Activated CD4-positive, alpha-beta memory T cell treated with anti-CD3 and anti-CD28 coated beads for 36 hours (primary cell): Measurements from ENCODE around the gene SRMS. TPM values are rescaled to one million over a fixed set of nuclear protein-coding genes. Genes with fewer than 3 reads are reported as not detected.

Source experiments
- CTCF ChIA-PET: fragments of 350-600 bp; sonication (Branson Sonifier 250); formaldehyde crosslinking; loops from one replicate; lab custom pipeline; 2021; ENCODE audit warnings: antibody characterized with exemption, inconsistent platforms; lab: Charles Lee
- POLR2A ChIA-PET: fragments of 350-600 bp; sonication (Branson Sonifier 250); formaldehyde crosslinking; loops from one replicate; lab custom pipeline; 2021; ENCODE audit warnings: antibody characterized with exemption; lab: Charles Lee
- DNase-seq: peaks from one replicate; pipeline ENCODE4 v3.0.0-alpha.2; 2020
- H3K27ac Mint-ChIP-seq: one replicate; pipeline ENCODE4 v1.8.0; 2021; ENCODE audit warnings: mixed read lengths
- H3K27me3 Mint-ChIP-seq: one replicate; pipeline ENCODE4 v1.8.0; 2021; ENCODE audit warnings: mixed read lengths
- H3K36me3 Mint-ChIP-seq: one replicate; pipeline ENCODE4 v1.8.0; 2021; ENCODE audit warnings: mixed read lengths
- H3K4me1 Mint-ChIP-seq: one replicate; pipeline ENCODE4 v1.8.0; 2021; ENCODE audit warnings: low read depth, mixed read lengths
- H3K4me3 Mint-ChIP-seq: one replicate; pipeline ENCODE4 v1.8.0; 2021; ENCODE audit warnings: mild to moderate bottlenecking, mixed read lengths
- H3K9me3 Mint-ChIP-seq: one replicate; pipeline ENCODE4 v1.8.0; 2021; ENCODE audit warnings: mixed read lengths
- intact Hi-C: fragments of 100-400 bp; cut with micrococcal nuclease; formaldehyde crosslinking; loops from one replicate; pipeline ENCODE4 v1.15.1; 2023
- total RNA-seq, 2 experiments: library from RNA; stranded (reverse); gene quantifications; one replicate each; pipeline ENCODE4 v1.2.3, GENCODE V29; 2021

The SRMS gene
- total RNA-seq, 2 experiments from 2014 or later: not detected

DNA sequence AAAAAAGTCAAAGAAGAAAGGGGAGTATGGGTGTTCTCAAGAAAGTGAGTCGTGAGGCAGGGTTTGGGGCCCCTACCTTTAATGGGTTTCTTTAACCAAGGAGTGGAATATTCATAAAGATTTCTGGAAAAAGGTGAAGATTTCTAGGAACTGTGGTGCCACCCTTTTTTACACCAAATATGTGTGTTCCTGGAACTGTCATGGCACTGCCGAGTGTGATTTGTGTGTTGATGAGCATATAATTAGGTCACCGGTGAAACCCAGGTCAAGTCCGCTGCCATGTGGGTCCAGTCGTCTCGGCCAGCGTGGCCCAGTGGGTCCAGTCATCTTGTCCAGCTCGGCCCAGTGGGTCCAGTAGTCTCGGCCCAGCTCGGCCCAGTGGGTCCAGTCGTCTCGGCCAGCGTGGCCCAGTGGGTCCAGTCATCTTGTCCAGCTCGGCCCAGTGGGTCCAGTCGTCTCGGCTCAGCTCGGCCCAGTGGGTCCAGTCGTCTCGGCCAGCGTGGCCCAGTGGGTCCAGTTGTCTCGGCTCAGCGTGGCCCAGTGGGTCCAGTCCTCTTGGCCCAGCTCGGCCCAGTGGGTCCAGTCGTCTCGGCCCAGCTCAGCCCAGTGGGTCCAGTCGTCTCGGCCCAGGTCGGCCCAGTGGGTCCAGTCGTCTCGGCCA is 40.3 kb downstream of the SRMS start:
- ChIA-PET CTCF (interaction anchor here (0.6 to 2.0 kb wide), 2 partner anchors 11 to 20 kb away, joined by 3 to 6 read pairs; no protein-coding TSS in a partner anchor), POLR2A (no interaction called here)
- intact Hi-C loops: no loop called here
- no peak overlapping the region for H3K4me3 Mint-ChIP-seq
- peaks cover 5% of the 10 kb centered on the region for H3K36me3 Mint-ChIP-seq
- peaks cover 43% of the 10 kb centered on the region for H3K27me3 Mint-ChIP-seq
- peaks cover 4% of the 10 kb centered on the region for H3K4me1 Mint-ChIP-seq
- peaks cover 17% of the 10 kb centered on the region for H3K9me3 Mint-ChIP-seq
- H3K27ac Mint-ChIP-seq: no peak overlapping the region
- no peak for DNase-seq

DNA sequence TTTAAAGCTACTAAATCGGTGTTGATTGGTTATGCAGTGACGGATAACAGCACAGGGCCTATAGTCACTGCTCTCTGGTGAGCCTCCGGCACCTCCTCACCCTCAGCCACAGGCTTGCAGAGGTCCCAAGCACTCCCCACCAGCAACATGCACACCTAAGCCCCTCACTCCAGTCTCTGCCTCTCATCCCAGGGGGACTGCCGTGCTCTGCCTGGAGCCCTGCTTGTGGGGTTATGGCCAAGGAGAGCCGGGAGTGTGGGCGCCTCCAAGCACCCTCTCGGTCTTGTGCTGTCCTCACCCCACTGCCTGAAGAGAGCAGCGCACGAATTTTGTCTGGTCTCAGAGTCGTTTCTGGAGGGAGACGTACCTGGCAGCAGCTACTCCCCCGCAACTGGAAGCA is 41.8 kb downstream of the SRMS start:
- intact Hi-C loops: no loop called here
- ChIA-PET CTCF (interaction anchor here (2.0 kb wide), 1 partner anchor 9 kb away, joined by 6 read pairs; no protein-coding TSS in a partner anchor), POLR2A (no interaction called here)
- H3K4me1 Mint-ChIP-seq: peaks cover 4% of the 10 kb centered on the region
- peaks cover 5% of the 10 kb centered on the region for H3K36me3 Mint-ChIP-seq
- DNase-seq: no peak
- peaks cover 17% of the 10 kb centered on the region for H3K9me3 Mint-ChIP-seq
- H3K4me3 Mint-ChIP-seq: no peak overlapping the region
- peaks cover 41% of the 10 kb centered on the region for H3K27me3 Mint-ChIP-seq
- H3K27ac Mint-ChIP-seq: no peak overlapping the region

DNA sequence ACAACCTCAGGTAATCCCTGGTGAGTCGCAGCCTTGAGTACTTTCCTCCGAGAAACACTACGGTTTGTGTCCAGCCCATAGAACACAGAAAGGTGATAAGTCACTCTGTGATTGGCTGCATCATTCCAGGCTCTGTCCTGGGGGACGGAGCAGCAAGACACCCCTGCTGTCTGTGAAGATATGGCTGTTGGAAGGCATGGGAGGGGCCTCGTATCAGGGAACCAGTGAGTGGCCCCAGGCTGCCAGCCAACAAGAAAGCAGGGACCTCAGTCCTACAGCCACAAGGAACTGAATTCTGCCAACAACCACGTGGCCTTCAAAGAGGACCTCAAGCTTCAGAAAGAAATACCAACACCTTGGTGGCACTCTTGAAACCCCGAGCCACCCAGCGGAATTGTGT is 42.3 kb downstream of the SRMS start:
- intact Hi-C loops: no loop called here
- Mint-ChIP-seq H3K27ac (no peak overlapping the region), H3K4me1 (peaks cover 4% of the 10 kb centered on the region), H3K36me3 (peaks cover 5% of the 10 kb centered on the region), H3K27me3 (peaks cover 38% of the 10 kb centered on the region), H3K9me3 (peaks cover 17% of the 10 kb centered on the region), H3K4me3 (no peak overlapping the region)
- ChIA-PET CTCF (interaction anchor here (2.0 kb wide), 1 partner anchor 9 kb away, joined by 6 read pairs; no protein-coding TSS in a partner anchor), POLR2A (no interaction called here)
- no peak for DNase-seq

DNA sequence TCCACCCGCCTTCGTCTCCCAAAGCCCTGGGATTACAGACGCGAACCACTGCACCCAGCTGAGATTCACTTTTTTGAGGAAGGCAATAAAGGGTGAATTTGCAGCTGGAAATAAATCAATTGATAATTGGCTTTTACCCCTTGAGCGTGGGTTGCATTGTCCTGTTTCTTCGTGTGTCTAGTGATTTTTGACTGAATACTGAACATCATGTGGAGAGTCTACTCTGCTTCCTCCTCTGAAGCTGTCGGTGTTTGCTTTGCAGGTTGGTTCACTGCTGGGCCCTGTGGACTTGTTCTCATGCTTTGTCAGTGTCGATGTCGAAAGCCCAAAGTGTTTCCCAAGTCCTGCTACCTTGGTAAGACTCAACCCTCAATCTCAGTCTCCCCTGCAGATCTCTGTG is 42.9 kb downstream of the SRMS start:
- DNase-seq: no peak
- Mint-ChIP-seq H3K4me3 (no peak overlapping the region), H3K27me3 (peaks cover 37% of the 10 kb centered on the region), H3K36me3 (peaks cover 5% of the 10 kb centered on the region), H3K9me3 (peaks cover 17% of the 10 kb centered on the region), H3K4me1 (peaks cover 4% of the 10 kb centered on the region), H3K27ac (no peak overlapping the region)
- intact Hi-C loops: no loop called here
- ChIA-PET CTCF (no interaction called here), POLR2A (no interaction called here)

DNA sequence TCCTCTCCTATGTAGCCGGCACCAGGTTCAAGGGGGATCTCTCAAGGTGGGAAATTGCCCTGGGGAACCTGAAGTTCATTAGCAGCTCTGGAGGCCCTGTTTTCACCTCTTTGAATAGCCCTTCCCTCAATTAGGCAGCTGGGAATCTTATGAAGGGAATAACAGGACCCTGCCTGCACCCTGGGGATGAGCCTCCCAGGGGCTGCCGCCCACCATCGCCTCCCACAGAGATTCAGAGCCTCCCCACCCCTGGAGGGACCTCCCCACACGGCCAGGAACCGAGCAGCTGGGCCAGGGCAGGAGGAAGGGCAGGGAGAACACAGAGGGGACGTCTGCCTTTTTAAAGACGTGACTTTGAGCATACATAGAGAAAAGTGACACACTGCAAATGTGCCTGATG is 44.0 kb downstream of the SRMS start:
- Mint-ChIP-seq H3K36me3 (peaks cover 5% of the 10 kb centered on the region), H3K27ac (no peak overlapping the region), H3K4me3 (no peak overlapping the region), H3K9me3 (peaks cover 17% of the 10 kb centered on the region), H3K4me1 (peaks cover 4% of the 10 kb centered on the region), H3K27me3 (peaks cover 31% of the 10 kb centered on the region)
- intact Hi-C loops: no loop called here
- DNase-seq: no peak
- CTCF ChIA-PET: interaction anchor here (1.6 kb wide), 1 partner anchor 17 kb away, joined by 4 read pairs; the partner anchor contains the start of gene PPDPF
- POLR2A ChIA-PET: no interaction called here

DNA sequence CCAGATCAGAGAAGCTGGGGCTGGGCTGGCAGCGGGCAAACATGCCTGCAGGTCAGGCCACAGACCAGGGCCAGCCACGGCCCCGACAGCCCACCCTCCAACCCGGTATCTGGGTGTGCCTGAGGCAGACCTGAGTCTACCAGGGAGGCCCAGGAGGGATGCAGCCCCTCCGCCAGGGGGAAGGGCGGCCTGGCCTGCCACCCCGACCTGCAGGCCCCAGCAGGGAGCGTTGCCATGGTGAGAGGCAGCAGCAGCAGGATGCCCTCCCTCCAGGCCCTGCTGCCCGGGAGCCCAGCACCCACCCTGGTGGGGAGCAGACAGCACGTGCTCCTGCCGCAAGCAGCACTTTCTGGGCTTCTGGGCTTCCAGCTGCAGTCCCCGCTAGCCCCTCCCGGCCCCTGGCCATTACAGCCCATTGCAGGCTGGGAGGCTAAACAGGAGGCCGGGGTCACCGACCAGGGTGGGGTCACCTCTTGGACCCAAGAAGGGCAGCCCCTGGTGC is 44.8 kb downstream of the SRMS start:
- no peak overlapping the region for H3K27ac Mint-ChIP-seq
- ChIA-PET POLR2A (no interaction called here), CTCF (interaction anchor here (1.6 kb wide), 1 partner anchor 18 kb away, joined by 4 read pairs; the partner anchor contains the start of gene PPDPF)
- H3K4me3 Mint-ChIP-seq: no peak overlapping the region
- no peak for DNase-seq
- peaks cover 5% of the 10 kb centered on the region for H3K36me3 Mint-ChIP-seq
- peaks cover under 1% of the 10 kb centered on the region for H3K4me1 Mint-ChIP-seq
- intact Hi-C loops: no loop called here
- H3K27me3 Mint-ChIP-seq: peaks cover 27% of the 10 kb centered on the region
- H3K9me3 Mint-ChIP-seq: peaks cover 17% of the 10 kb centered on the region

DNA sequence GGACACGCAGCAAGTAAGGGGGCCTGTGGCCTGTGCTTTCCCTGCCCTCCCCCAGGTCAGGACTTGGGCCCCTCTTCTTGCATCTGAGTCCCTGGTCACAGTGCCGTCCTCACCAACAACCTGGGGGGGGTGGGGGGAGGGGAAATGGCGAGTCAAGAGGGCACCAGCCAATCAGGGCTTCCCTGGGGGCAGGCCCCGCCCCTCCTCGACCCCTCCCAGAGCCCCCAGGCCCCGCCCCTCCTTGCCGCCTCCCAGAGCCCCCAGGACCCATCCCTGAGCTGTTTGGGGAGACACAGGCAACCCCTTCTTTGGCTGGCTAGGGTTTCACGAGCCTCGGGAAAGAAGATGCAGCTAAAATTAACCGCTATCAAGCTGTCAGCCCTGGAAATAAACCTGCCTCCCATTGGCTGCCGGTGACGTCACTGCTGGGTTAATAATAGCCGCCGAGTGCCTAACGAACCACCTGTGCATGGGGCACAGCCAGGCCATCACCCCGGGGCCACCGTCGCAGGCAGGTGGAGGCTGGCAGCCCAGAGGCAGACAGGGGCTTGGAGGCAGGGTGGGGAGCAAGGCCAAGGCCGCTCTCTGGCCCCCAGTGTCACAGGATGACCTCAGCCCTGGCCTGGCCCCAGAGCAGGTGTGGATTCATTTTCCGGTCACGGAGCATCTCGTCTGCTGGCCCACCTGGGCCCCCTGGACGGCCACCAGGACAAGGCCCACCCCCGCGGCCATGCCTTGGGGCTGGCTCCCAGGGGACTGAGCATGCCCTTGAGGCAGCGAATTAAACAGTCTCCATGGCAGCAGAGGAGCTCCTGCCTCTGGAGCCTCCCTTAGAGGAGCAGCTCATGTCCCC is 45.5 kb downstream of the SRMS start:
- Mint-ChIP-seq H3K27me3 (peaks cover 28% of the 10 kb centered on the region), H3K4me1 (no peaks in the 10 kb centered on the region), H3K9me3 (peaks cover 17% of the 10 kb centered on the region), H3K4me3 (no peak overlapping the region), H3K36me3 (peaks cover 5% of the 10 kb centered on the region), H3K27ac (no peak overlapping the region)
- POLR2A ChIA-PET: no interaction called here
- CTCF ChIA-PET: no interaction called here
- no peak for DNase-seq
- intact Hi-C loops: no loop called here

DNA sequence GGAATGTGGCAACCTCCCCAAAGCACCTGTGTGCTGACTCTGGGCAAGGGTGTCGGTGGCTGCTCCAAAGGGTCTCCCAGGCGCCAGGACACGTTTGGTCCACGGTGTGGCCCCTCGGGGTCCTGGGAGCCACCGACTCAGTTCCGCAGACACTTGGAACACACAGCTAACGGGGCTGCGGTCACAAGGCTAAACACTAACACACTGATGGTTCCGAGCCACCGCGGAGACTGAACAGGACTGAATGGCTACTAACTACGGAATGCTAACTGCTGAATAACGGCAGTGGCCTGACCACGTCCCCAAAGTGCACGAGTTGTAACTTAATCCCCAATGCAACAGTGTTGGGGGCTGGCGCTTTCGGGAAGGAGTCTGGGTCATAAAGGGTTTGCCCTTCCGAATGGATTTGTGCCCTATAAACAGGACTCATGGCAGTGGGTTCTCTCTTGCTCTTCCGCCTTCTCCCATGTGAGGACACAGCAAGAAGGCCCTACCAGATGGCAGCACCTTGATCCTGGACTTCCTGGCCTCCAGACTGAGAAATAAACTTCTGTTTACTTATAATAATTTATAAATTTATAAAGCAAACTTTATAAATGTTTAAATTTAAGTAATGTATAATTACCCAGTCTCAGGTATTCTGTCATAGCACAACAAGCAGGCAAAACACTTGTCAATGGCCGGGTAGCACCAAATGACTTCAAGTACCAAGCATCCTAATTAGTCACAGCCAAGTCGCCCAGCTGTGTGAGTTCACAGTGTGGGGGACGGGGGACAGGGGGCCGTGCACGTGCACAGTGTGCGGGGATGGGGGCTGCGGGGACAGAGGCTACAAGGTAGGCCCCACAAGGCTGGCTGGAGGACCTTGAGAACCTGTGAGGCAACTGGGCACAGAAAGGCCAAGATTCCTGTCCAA is 46.4 kb downstream of the SRMS start:
- DNase-seq: no peak
- Mint-ChIP-seq H3K4me1 (no peaks in the 10 kb centered on the region), H3K27ac (no peak overlapping the region), H3K27me3 (peaks cover 26% of the 10 kb centered on the region), H3K4me3 (no peak overlapping the region), H3K36me3 (peaks cover 5% of the 10 kb centered on the region), H3K9me3 (peaks cover 17% of the 10 kb centered on the region)
- ChIA-PET POLR2A (no interaction called here), CTCF (no interaction called here)
- intact Hi-C loops: no loop called here

DNA sequence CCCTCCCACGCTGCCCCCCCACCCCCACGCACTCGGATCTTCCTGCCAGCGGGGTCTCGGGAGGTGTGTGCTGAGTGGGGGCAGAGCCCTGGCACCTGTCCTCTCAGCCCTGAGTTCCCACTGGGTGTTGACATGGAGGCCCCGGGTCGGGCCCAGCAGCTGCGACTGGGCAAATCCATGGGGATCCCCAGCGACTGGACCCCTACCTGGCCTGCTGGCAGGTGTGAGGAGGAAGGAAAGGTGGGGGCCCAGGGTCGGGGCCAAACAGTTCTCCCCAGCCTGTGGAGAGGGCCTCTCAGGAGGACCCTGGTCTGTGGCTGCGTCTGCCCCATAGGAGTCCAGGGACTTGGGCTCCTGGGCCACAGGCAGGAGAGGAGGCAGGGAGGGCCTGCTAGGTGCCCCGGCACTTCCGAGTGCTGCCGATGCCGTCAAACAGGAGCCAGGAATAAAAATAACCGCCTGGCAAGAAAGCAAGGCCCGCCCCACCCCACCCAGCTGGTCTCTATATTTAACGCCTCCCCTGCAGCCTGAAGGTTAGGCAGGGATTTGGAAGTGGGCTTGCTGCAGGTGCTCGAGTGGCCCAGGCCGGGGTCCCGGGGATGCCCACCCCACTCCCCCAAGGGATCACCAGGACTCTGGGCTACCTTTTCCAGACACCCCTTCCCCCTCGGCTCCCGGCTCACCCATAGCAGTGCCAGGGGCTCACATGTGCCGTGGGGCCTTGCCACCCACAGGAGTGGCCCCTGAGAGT is 47.2 kb downstream of the SRMS start:
- CTCF ChIA-PET: no interaction called here

DNA sequence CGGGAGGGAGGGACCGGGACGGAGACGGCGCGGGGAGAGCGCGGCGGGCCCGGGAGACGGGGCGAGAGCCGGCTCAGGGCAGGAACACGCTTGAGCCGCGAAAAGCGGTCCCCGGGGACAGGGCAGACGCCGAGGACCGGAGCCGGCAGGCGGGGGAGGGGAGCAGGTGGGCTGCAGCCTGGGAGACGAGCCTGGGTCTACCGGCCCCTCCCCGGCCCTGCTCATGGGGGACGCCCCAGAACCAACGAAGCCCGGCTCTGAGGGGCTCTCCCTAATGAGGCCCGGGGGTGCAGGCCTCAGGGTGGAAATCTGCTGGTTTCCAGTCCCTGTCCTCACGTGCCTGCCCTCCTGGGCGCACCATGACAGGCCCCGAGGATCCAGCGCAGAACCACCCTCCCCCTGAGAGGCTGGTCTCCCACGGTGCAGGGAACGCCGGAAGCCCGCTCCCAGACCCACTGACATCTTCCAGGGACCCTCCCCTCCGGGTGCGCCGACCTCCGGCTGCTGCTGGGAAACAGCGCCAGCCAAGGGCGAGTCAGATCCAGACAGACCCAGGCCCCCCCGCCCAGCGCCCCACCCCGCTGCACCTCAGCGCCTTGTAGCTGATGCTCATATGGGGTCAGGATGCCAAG is 48.1 kb downstream of the SRMS start:
- peaks cover 1% of the 10 kb centered on the region for H3K36me3 Mint-ChIP-seq
- DNase-seq: no peak
- peaks cover 8% of the 10 kb centered on the region for H3K9me3 Mint-ChIP-seq
- no peak overlapping the region for H3K27ac Mint-ChIP-seq
- H3K27me3 Mint-ChIP-seq: peaks cover 21% of the 10 kb centered on the region
- ChIA-PET CTCF (no interaction called here), POLR2A (no interaction called here)
- no peaks in the 10 kb centered on the region for H3K4me1 Mint-ChIP-seq
- no peak overlapping the region for H3K4me3 Mint-ChIP-seq
- intact Hi-C loops: no loop called here

More for the DNA sequence above, 47.2 kb downstream of the SRMS start:
- intact Hi-C loops: no loop called here
- no peaks in the 10 kb centered on the region for H3K4me1 Mint-ChIP-seq
- no peak overlapping the region for H3K4me3 Mint-ChIP-seq
- DNase-seq: no peak
- POLR2A ChIA-PET: no interaction called here
- H3K27ac Mint-ChIP-seq: no peak overlapping the region
- H3K9me3 Mint-ChIP-seq: peaks cover 17% of the 10 kb centered on the region
- H3K36me3 Mint-ChIP-seq: peaks cover 5% of the 10 kb centered on the region
- peaks cover 26% of the 10 kb centered on the region for H3K27me3 Mint-ChIP-seq

DNA sequence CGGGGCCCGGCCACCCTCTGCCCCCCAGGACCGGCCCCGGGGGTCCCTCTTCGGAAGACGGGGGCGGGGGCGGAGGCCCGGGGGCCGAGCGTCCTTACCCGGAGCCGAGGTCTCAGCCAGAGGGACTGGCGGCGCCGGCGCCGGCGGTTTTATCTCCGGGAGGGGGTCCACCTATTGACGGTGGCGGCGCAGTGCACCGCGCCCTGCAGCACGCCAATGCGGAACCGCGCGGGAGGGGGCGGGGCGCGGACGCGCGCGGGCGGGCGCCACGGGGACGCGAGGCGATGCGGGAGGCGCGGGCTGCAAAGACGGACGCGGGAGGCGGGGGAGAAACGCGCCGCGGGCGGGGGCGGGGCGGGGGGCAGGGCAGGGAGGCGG is 48.6 kb downstream of the SRMS start, which contains the start of gene EEF1A2:
TSS of gene EEF1A2 (minus strand) at position 124 of the 378 bp plus-strand sequence. CDS start 1,320 bp downstream, outside the sequence.
- ChIA-PET CTCF (no interaction called here), POLR2A (no interaction called here)
- H3K9me3 Mint-ChIP-seq: peaks cover 4% of the 10 kb centered on the region
- no peaks in the 10 kb centered on the region for H3K4me1 Mint-ChIP-seq
- H3K27me3 Mint-ChIP-seq: peaks cover 18% of the 10 kb centered on the region
- H3K27ac Mint-ChIP-seq: no peak within 1 kb of the TSS
- intact Hi-C loops: no loop called here
- H3K36me3 Mint-ChIP-seq: no peaks in the 10 kb centered on the region
- DNase-seq: peak; percentile 40
- H3K4me3 Mint-ChIP-seq: no peak within 1 kb of the TSS
